ENCODE data around the gene PLCB2. TPM values are rescaled to one million over a fixed set of nuclear protein-coding genes. Genes with fewer than 3 reads are reported as not detected.
A peak's percentile ranks its signal among the peaks of the same experiment; 100 is the strongest.

PLCB2 gene
- polyA plus RNA-seq, 1 donor from 2014 or later: 7.4 TPM

DNA sequence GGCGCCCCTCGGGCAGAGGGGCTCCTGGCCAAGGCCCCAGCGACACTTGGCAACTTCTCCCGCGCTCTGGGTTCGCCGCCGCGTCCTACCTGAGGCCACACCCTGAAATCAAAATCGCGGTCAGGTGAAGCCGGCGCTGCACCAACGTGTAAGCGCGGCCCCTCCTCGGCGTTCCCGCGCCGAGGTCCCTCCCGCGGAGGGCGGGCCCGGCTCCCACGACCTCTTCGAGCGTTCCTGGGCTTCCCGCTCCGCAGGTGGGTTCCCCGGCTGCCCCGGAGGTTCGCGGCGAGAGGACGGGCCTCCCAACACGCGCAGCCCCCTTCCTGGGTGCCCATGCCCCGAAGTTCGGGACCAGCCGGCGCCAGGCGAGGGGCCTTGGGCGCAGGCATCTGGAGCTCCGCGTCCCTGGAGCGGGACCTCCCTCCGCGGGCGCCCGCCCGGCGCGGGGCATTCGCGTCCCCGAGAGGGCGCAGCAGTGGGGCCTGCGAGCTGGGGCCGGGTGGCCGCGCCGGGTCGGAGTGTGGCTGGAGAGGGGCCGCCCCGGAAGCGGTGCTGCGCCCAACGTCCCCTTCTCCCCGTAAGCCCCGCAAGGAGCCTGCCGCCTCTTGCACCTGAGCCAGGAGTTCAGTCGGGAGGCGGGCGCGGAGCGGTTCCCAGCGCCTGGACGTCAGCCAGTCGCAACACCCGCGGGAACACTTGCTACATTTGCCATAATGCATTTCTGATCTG, 55.1 kb downstream of the PLCB2 start:
- Histone ChIP-seq H3K9me3 (ENCODE audit: low read length) (no peaks in the 10 kb centered on the region), H3F3A (ENCODE audit: insufficient read depth, low read length, poor library complexity, severe bottlenecking) (no peaks in the 10 kb centered on the region), H3K27me3 (ENCODE audit: insufficient read depth, low read depth, low read length) (peaks cover 45% of the 10 kb centered on the region), H3K79me2 (replicated peaks; ENCODE audit: insufficient read depth, low read length) (no peaks in the 10 kb centered on the region), H2AFZ (ENCODE audit: low read depth, low read length) (no peak overlapping the region), H3K9ac (ENCODE audit: low read length) (no peak overlapping the region), H3K4me3 (ENCODE audit: low read length) (peak overlapping the region; percentile 54), H3K4me2 (ENCODE audit: low read length) (no peak overlapping the region), H4K20me1 (ENCODE audit: insufficient read depth) (no peaks in the 10 kb centered on the region), H3K36me3 (ENCODE audit: insufficient read depth, low read length) (peaks cover 3% of the 10 kb centered on the region), H3K27ac (ENCODE audit: low read length) (no peak overlapping the region), H3K9me2 (ENCODE audit: insufficient read depth, low read length) (no peaks in the 10 kb centered on the region)
- TF ChIP-seq EP300 (conservative IDR thresholded peaks at IDR 0.05; ENCODE audit: poor library complexity, severe bottlenecking): no peak
- TF ChIP-seq, protein P1, sequence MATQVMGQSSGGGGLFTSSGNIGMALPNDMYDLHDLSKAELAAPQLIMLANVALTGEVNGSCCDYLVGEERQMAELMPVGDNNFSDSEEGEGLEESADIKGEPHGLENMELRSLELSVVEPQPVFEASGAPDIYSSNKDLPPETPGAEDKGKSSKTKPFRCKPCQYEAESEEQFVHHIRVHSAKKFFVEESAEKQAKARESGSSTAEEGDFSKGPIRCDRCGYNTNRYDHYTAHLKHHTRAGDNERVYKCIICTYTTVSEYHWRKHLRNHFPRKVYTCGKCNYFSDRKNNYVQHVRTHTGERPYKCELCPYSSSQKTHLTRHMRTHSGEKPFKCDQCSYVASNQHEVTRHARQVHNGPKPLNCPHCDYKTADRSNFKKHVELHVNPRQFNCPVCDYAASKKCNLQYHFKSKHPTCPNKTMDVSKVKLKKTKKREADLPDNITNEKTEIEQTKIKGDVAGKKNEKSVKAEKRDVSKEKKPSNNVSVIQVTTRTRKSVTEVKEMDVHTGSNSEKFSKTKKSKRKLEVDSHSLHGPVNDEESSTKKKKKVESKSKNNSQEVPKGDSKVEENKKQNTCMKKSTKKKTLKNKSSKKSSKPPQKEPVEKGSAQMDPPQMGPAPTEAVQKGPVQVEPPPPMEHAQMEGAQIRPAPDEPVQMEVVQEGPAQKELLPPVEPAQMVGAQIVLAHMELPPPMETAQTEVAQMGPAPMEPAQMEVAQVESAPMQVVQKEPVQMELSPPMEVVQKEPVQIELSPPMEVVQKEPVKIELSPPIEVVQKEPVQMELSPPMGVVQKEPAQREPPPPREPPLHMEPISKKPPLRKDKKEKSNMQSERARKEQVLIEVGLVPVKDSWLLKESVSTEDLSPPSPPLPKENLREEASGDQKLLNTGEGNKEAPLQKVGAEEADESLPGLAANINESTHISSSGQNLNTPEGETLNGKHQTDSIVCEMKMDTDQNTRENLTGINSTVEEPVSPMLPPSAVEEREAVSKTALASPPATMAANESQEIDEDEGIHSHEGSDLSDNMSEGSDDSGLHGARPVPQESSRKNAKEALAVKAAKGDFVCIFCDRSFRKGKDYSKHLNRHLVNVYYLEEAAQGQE (IDR thresholded peaks at IDR 0.05; ENCODE audit: borderline replicate concordance): no peak
- no peak for TF ChIP-seq EZH2 (IDR thresholded peaks at IDR 0.05; ENCODE audit: borderline replicate concordance, insufficient read depth, low read length, poor library complexity, severe bottlenecking)
- TF ChIP-seq TAF1 (IDR thresholded peaks at IDR 0.05; ENCODE audit: low read depth): no peak
- TF ChIP-seq, protein P2, sequence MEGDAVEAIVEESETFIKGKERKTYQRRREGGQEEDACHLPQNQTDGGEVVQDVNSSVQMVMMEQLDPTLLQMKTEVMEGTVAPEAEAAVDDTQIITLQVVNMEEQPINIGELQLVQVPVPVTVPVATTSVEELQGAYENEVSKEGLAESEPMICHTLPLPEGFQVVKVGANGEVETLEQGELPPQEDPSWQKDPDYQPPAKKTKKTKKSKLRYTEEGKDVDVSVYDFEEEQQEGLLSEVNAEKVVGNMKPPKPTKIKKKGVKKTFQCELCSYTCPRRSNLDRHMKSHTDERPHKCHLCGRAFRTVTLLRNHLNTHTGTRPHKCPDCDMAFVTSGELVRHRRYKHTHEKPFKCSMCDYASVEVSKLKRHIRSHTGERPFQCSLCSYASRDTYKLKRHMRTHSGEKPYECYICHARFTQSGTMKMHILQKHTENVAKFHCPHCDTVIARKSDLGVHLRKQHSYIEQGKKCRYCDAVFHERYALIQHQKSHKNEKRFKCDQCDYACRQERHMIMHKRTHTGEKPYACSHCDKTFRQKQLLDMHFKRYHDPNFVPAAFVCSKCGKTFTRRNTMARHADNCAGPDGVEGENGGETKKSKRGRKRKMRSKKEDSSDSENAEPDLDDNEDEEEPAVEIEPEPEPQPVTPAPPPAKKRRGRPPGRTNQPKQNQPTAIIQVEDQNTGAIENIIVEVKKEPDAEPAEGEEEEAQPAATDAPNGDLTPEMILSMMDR (IDR thresholded peaks at IDR 0.05; ENCODE audit: poor library complexity, severe bottlenecking): no peak
- TF ChIP-seq RAD21 (conservative IDR thresholded peaks at IDR 0.05): no peak
- no peak for TF ChIP-seq MXI1 (conservative IDR thresholded peaks at IDR 0.05; ENCODE audit: poor library complexity, severe bottlenecking)

DNA sequence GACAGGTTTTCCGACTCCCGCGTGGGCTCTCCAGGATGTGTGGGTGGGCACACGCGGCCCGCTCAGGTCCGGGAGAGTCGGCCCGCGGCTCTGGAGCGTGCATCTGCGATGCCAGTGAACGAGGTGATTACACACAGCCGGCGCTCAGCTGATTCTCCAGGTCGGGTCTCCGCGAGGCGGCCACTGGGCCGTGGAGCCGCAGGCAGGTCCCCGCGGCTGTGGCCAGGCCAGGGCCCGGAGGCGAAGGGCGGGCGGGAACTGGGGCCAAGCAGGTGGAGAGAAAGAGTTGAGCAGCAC, 55.6 kb downstream of the PLCB2 start:
- H3K9me2 ChIP-seq (ENCODE audit: insufficient read depth, low read length): no peaks in the 10 kb centered on the region
- H3K9ac ChIP-seq (ENCODE audit: low read length): no peak overlapping the region
- TF ChIP-seq MXI1 (conservative IDR thresholded peaks at IDR 0.05; ENCODE audit: poor library complexity, severe bottlenecking) (no peak), EP300 (conservative IDR thresholded peaks at IDR 0.05; ENCODE audit: poor library complexity, severe bottlenecking) (no peak), SMC3 (conservative IDR thresholded peaks at IDR 0.05; ENCODE audit: poor library complexity) (no peak), TAF1 (IDR thresholded peaks at IDR 0.05; ENCODE audit: low read depth) (no peak), RAD21 (conservative IDR thresholded peaks at IDR 0.05) (no peak), POLR2AphosphoS5 (IDR thresholded peaks at IDR 0.05) (no peak), EZH2 (IDR thresholded peaks at IDR 0.05; ENCODE audit: borderline replicate concordance, insufficient read depth, low read length, poor library complexity, severe bottlenecking) (no peak)
- TF ChIP-seq, protein P1 (IDR thresholded peaks at IDR 0.05; ENCODE audit: borderline replicate concordance): no peak
- TF ChIP-seq, protein P2 (IDR thresholded peaks at IDR 0.05; ENCODE audit: poor library complexity, severe bottlenecking): no peak
- H4K20me1 ChIP-seq (ENCODE audit: insufficient read depth): no peaks in the 10 kb centered on the region
- H2AFZ ChIP-seq (ENCODE audit: low read depth, low read length): no peak overlapping the region
- no peak overlapping the region for H3K27ac ChIP-seq (ENCODE audit: low read length)
- H3K9me3 ChIP-seq (ENCODE audit: low read length): no peaks in the 10 kb centered on the region
- H3K27me3 ChIP-seq (ENCODE audit: insufficient read depth, low read depth, low read length): peaks cover 45% of the 10 kb centered on the region
- H3K36me3 ChIP-seq (ENCODE audit: insufficient read depth, low read length): peaks cover 3% of the 10 kb centered on the region
- H3K4me2 ChIP-seq (ENCODE audit: low read length): no peak overlapping the region
- no peaks in the 10 kb centered on the region for H3K79me2 ChIP-seq (replicated peaks; ENCODE audit: insufficient read depth, low read length)
- H3F3A ChIP-seq (ENCODE audit: insufficient read depth, low read length, poor library complexity, severe bottlenecking): no peaks in the 10 kb centered on the region
- peak overlapping the region; percentile 54 for H3K4me3 ChIP-seq (ENCODE audit: low read length)
